Measurements from ENCODE around the gene FKRP.

Gene FKRP

GRCh38 chr19:46715975-46716671, 29.7 kb upstream of the FKRP start:
- H2BK120ac ChIP-seq (ENCODE audit: low read depth, low read length): no peak overlapping the region
- peaks cover 9% of the 10 kb centered on the region for H3K79me1 ChIP-seq (ENCODE audit: low read depth, low read length)
- H3K14ac ChIP-seq (ENCODE audit: low read length): peak overlapping the region; percentile 97
- no peak for DNase-seq (ENCODE audit: low spot score)
- H2BK12ac ChIP-seq (ENCODE audit: low read length): no peak overlapping the region
- peak overlapping the region; percentile 87 for H2BK5ac ChIP-seq (ENCODE audit: low read length)
- H3K27me3 ChIP-seq (ENCODE audit: control insufficient read depth in 3 of 3, insufficient read depth in 3 of 3, low read depth in 1 of 3, low read length in 3 of 3): no peaks in the 10 kb centered on the region
- peak overlapping the region; percentile 78 for H3K4me2 ChIP-seq (ENCODE audit: insufficient read depth, low read length, poor library complexity, severe bottlenecking)
- H3K4me3 ChIP-seq (ENCODE audit: low read length in 2 of 2): peak overlapping the region; percentile 71 to 97
- WGBS, 2 donors (ENCODE audit: extremely low coverage in 2 of 2, insufficient read length in 2 of 2, insufficient replicate concordance in 1 of 2): no CpG with 5 or more reads among the region's 42 CpGs
- H4K91ac ChIP-seq (ENCODE audit: low read depth, low read length, poor library complexity): no peak overlapping the region
- peaks cover 21 to 40% of the 10 kb centered on the region in 2 donors for H3K36me3 ChIP-seq (replicated peaks in 1 of 2; ENCODE audit: control insufficient read depth in 2 of 2, insufficient read depth in 2 of 2, low read length in 2 of 2)
- peak overlapping the region; percentile 97 for H3K9ac ChIP-seq (ENCODE audit: low read depth, low read length, poor library complexity)
- peak overlapping the region; percentile 89 for H2AK5ac ChIP-seq (ENCODE audit: low read depth, low read length)
- H3K18ac ChIP-seq (ENCODE audit: low read length): peak overlapping the region; percentile 96
- peaks cover 0 to under 1% of the 10 kb centered on the region in 2 donors for H3K9me3 ChIP-seq (replicated peaks in 1 of 2; ENCODE audit: control insufficient read depth in 2 of 2, insufficient read depth in 1 of 2, low read depth in 1 of 2, low read length in 2 of 2)
- H3K4me1 ChIP-seq (ENCODE audit: control insufficient read depth in 2 of 2, insufficient read depth in 1 of 2, low read depth in 1 of 2, low read length in 2 of 2): peaks cover 7 to 12% of the 10 kb centered on the region in 2 donors
- H3K4ac ChIP-seq (ENCODE audit: low read length): no peak overlapping the region
- H4K8ac ChIP-seq (ENCODE audit: low read depth, low read length): peak overlapping the region; percentile 43
- peak overlapping the region; percentile 80 for H3K23ac ChIP-seq (ENCODE audit: low read depth, low read length, poor library complexity)
- peak overlapping the region; percentile 97 for H2AFZ ChIP-seq (ENCODE audit: low read length)
- H3K27ac ChIP-seq (replicated peaks; ENCODE audit: low read length): peak overlapping the region; percentile 81
- H2BK15ac ChIP-seq (ENCODE audit: low read length): peak overlapping the region; percentile 49

- no peak for DNase-seq (ENCODE audit: low spot score)
Observed at GRCh38 chr19:46716672-46717033, 29.2 kb upstream of the FKRP start.

GRCh38 chr19:46717034-46717715, 28.7 kb upstream of the FKRP start, which contains the start of gene PRKD2:
TSS of gene PRKD2 (minus strand) at chr19:46717114. CDS start at chr19:46716370, 744 bp downstream.
- peaks cover 28 to 48% of the 10 kb centered on the region in 2 donors for H3K36me3 ChIP-seq (replicated peaks in 1 of 2; ENCODE audit: control insufficient read depth in 2 of 2, insufficient read depth in 2 of 2, low read length in 2 of 2)
- peak within 1 kb of the TSS; percentile 97 for H2AFZ ChIP-seq (ENCODE audit: low read length)
- H3K4me3 ChIP-seq (ENCODE audit: low read length in 2 of 2): peak within 1 kb of the TSS; percentile 71 to 97
- peak within 1 kb of the TSS; percentile 81 for H2BK120ac ChIP-seq (ENCODE audit: low read depth, low read length)
- peak within 1 kb of the TSS; percentile 97 for H3K14ac ChIP-seq (ENCODE audit: low read length)
- H3K23ac ChIP-seq (ENCODE audit: low read depth, low read length, poor library complexity): peak within 1 kb of the TSS; percentile 87
- peak within 1 kb of the TSS; percentile 97 for H2AK5ac ChIP-seq (ENCODE audit: low read depth, low read length)
- H3K4ac ChIP-seq (ENCODE audit: low read length): peak within 1 kb of the TSS; percentile 81
- H3K4me1 ChIP-seq (ENCODE audit: control insufficient read depth in 2 of 2, insufficient read depth in 1 of 2, low read depth in 1 of 2, low read length in 2 of 2): peaks cover 7 to 12% of the 10 kb centered on the region in 2 donors
- peaks cover 9% of the 10 kb centered on the region for H3K79me1 ChIP-seq (ENCODE audit: low read depth, low read length)
- no peaks in the 10 kb centered on the region for H3K27me3 ChIP-seq (ENCODE audit: control insufficient read depth in 3 of 3, insufficient read depth in 3 of 3, low read depth in 1 of 3, low read length in 3 of 3)
- peak within 1 kb of the TSS; percentile 87 for H2BK5ac ChIP-seq (ENCODE audit: low read length)
- H3K27ac ChIP-seq (replicated peaks; ENCODE audit: low read length): peak within 1 kb of the TSS; percentile 81
- H2BK15ac ChIP-seq (ENCODE audit: low read length): peak within 1 kb of the TSS; percentile 89
- peak within 1 kb of the TSS; percentile 96 for H3K18ac ChIP-seq (ENCODE audit: low read length)
- peak within 1 kb of the TSS; percentile 78 for H3K4me2 ChIP-seq (ENCODE audit: insufficient read depth, low read length, poor library complexity, severe bottlenecking)
- WGBS, 2 donors (ENCODE audit: extremely low coverage in 2 of 2, insufficient read length in 2 of 2, insufficient replicate concordance in 1 of 2): no CpG with 5 or more reads among the region's 52 CpGs
- peak within 1 kb of the TSS; percentile 30 for H2BK12ac ChIP-seq (ENCODE audit: low read length)
- H3K9me3 ChIP-seq (replicated peaks in 1 of 2; ENCODE audit: control insufficient read depth in 2 of 2, insufficient read depth in 1 of 2, low read depth in 1 of 2, low read length in 2 of 2): no peaks in the 10 kb centered on the region
- H4K91ac ChIP-seq (ENCODE audit: low read depth, low read length, poor library complexity): no peak within 1 kb of the TSS
- peak within 1 kb of the TSS; percentile 97 for H3K9ac ChIP-seq (ENCODE audit: low read depth, low read length, poor library complexity)
- peak within 1 kb of the TSS; percentile 65 for H4K8ac ChIP-seq (ENCODE audit: low read depth, low read length)
- peak; percentile 89 for DNase-seq (ENCODE audit: low spot score)

More at GRCh38 chr19:46716672-46717033, 29.2 kb upstream of the FKRP start:
- peak overlapping the region; percentile 89 for H2AK5ac ChIP-seq (ENCODE audit: low read depth, low read length)
- H2BK15ac ChIP-seq (ENCODE audit: low read length): no peak overlapping the region
- H3K4ac ChIP-seq (ENCODE audit: low read length): no peak overlapping the region
- H3K23ac ChIP-seq (ENCODE audit: low read depth, low read length, poor library complexity): peak overlapping the region; percentile 87
- no peak overlapping the region for H4K91ac ChIP-seq (ENCODE audit: low read depth, low read length, poor library complexity)
- H3K79me1 ChIP-seq (ENCODE audit: low read depth, low read length): peaks cover 9% of the 10 kb centered on the region
- peaks cover 23 to 43% of the 10 kb centered on the region in 2 donors for H3K36me3 ChIP-seq (replicated peaks in 1 of 2; ENCODE audit: control insufficient read depth in 2 of 2, insufficient read depth in 2 of 2, low read length in 2 of 2)
- peak overlapping the region; percentile 78 for H3K4me2 ChIP-seq (ENCODE audit: insufficient read depth, low read length, poor library complexity, severe bottlenecking)
- no peaks in the 10 kb centered on the region for H3K27me3 ChIP-seq (ENCODE audit: control insufficient read depth in 3 of 3, insufficient read depth in 3 of 3, low read depth in 1 of 3, low read length in 3 of 3)
- H4K8ac ChIP-seq (ENCODE audit: low read depth, low read length): peak overlapping the region; percentile 43
- H2AFZ ChIP-seq (ENCODE audit: low read length): peak overlapping the region; percentile 97
- H3K9ac ChIP-seq (ENCODE audit: low read depth, low read length, poor library complexity): peak overlapping the region; percentile 63
- H3K14ac ChIP-seq (ENCODE audit: low read length): no peak overlapping the region
- H3K27ac ChIP-seq (replicated peaks; ENCODE audit: low read length): peak overlapping the region; percentile 81
- H3K4me3 ChIP-seq (ENCODE audit: low read length in 2 of 2): peak overlapping the region; percentile 71 to 97
- H2BK120ac ChIP-seq (ENCODE audit: low read depth, low read length): no peak overlapping the region
- no peaks in the 10 kb centered on the region for H3K9me3 ChIP-seq (replicated peaks in 1 of 2; ENCODE audit: control insufficient read depth in 2 of 2, insufficient read depth in 1 of 2, low read depth in 1 of 2, low read length in 2 of 2)
- H2BK12ac ChIP-seq (ENCODE audit: low read length): no peak overlapping the region
- peaks cover 7 to 12% of the 10 kb centered on the region in 2 donors for H3K4me1 ChIP-seq (ENCODE audit: control insufficient read depth in 2 of 2, insufficient read depth in 1 of 2, low read depth in 1 of 2, low read length in 2 of 2)
- H2BK5ac ChIP-seq (ENCODE audit: low read length): peak overlapping the region; percentile 87
- no CpG with 5 or more reads among the region's 20 CpGs for WGBS, 2 donors (ENCODE audit: extremely low coverage in 2 of 2, insufficient read length in 2 of 2, insufficient replicate concordance in 1 of 2)
- peak overlapping the region; percentile 85 for H3K18ac ChIP-seq (ENCODE audit: low read length)

GRCh38 chr19:46717716-46718143, 28.1 kb upstream of the FKRP start:
- peak overlapping the region; percentile 3 for H4K8ac ChIP-seq (ENCODE audit: low read depth, low read length)
- H3K18ac ChIP-seq (ENCODE audit: low read length): peak overlapping the region; percentile 94
- H2BK120ac ChIP-seq (ENCODE audit: low read depth, low read length): peak overlapping the region; percentile 81
- no peak overlapping the region for H3K14ac ChIP-seq (ENCODE audit: low read length)
- H2BK5ac ChIP-seq (ENCODE audit: low read length): peak overlapping the region; percentile 87
- no peak for DNase-seq (ENCODE audit: low spot score)
- H3K4me1 ChIP-seq (ENCODE audit: control insufficient read depth in 2 of 2, insufficient read depth in 1 of 2, low read depth in 1 of 2, low read length in 2 of 2): peaks cover 7 to 12% of the 10 kb centered on the region in 2 donors
- H4K91ac ChIP-seq (ENCODE audit: low read depth, low read length, poor library complexity): no peak overlapping the region
- no CpG with 5 or more reads among the region's 9 CpGs for WGBS, 2 donors (ENCODE audit: extremely low coverage in 2 of 2, insufficient read length in 2 of 2, insufficient replicate concordance in 1 of 2)
- peak overlapping the region; percentile 62 for H3K4me2 ChIP-seq (ENCODE audit: insufficient read depth, low read length, poor library complexity, severe bottlenecking)
- H3K23ac ChIP-seq (ENCODE audit: low read depth, low read length, poor library complexity): peak overlapping the region; percentile 87
- no peak overlapping the region for H2AFZ ChIP-seq (ENCODE audit: low read length)
- no peaks in the 10 kb centered on the region for H3K27me3 ChIP-seq (ENCODE audit: control insufficient read depth in 3 of 3, insufficient read depth in 3 of 3, low read depth in 1 of 3, low read length in 3 of 3)
- peak overlapping the region; percentile 89 for H2BK15ac ChIP-seq (ENCODE audit: low read length)
- no peak overlapping the region for H3K9ac ChIP-seq (ENCODE audit: low read depth, low read length, poor library complexity)
- no peak overlapping the region for H2BK12ac ChIP-seq (ENCODE audit: low read length)
- peaks cover 9% of the 10 kb centered on the region for H3K79me1 ChIP-seq (ENCODE audit: low read depth, low read length)
- H3K4ac ChIP-seq (ENCODE audit: low read length): no peak overlapping the region
- H3K9me3 ChIP-seq (replicated peaks in 1 of 2; ENCODE audit: control insufficient read depth in 2 of 2, insufficient read depth in 1 of 2, low read depth in 1 of 2, low read length in 2 of 2): no peaks in the 10 kb centered on the region
- H3K27ac ChIP-seq (replicated peaks; ENCODE audit: low read length): peak overlapping the region; percentile 3
- H2AK5ac ChIP-seq (ENCODE audit: low read depth, low read length): peak overlapping the region; percentile 97
- peaks cover 33 to 50% of the 10 kb centered on the region in 2 donors for H3K36me3 ChIP-seq (replicated peaks in 1 of 2; ENCODE audit: control insufficient read depth in 2 of 2, insufficient read depth in 2 of 2, low read length in 2 of 2)
- H3K4me3 ChIP-seq (ENCODE audit: low read length in 2 of 2): no peak overlapping the region
